ENCODE results near the gene FLT3.

FLT3 gene

DNA sequence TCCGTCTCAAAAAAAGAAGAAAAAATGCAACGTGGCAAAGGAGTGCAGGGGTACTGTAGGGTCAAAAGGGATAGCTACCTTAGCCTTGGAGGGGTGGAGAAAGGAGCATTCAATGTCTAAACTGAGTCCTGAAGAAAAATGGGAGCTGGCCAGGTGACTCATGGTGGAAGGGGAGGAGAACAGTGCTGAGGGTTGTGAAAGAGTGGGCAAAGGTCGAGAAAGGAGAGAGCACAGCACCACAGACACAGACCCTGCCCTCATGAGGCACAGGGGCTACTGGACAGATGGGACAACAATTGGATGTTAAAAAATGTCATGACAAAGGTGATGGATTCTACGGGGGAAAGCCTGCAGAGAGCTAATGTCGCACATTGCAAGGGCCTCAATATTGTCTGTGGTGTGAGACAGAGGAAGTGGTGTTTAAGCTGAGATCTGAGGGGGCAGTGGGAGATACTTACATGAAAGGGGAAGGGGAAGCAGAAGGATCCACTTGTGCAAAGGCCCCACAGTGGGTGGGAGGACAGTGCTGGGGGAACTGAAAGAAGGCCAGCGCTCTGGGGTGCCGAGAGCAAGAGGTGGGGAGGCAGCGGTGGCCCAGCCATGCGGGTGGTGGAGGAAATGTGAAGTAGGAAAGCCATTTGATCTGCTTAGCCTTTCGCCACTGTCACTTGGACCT, 69.0 kb downstream of the FLT3 start:
- no peak for DNase-seq (ENCODE audit: low read depth)
- TF ChIP-seq, protein P1, sequence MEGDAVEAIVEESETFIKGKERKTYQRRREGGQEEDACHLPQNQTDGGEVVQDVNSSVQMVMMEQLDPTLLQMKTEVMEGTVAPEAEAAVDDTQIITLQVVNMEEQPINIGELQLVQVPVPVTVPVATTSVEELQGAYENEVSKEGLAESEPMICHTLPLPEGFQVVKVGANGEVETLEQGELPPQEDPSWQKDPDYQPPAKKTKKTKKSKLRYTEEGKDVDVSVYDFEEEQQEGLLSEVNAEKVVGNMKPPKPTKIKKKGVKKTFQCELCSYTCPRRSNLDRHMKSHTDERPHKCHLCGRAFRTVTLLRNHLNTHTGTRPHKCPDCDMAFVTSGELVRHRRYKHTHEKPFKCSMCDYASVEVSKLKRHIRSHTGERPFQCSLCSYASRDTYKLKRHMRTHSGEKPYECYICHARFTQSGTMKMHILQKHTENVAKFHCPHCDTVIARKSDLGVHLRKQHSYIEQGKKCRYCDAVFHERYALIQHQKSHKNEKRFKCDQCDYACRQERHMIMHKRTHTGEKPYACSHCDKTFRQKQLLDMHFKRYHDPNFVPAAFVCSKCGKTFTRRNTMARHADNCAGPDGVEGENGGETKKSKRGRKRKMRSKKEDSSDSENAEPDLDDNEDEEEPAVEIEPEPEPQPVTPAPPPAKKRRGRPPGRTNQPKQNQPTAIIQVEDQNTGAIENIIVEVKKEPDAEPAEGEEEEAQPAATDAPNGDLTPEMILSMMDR (IDR thresholded peaks at IDR 0.05; ENCODE audit: low read depth, low read length, missing control alignments), result no peak
- in situ Hi-C loops (cut with HindIII; ENCODE audit: low sequenced_read_pairs), result no loop called here
- H3K4me3 ChIP-seq (ENCODE audit: low read depth, low read length), result no peak overlapping the region

DNA sequence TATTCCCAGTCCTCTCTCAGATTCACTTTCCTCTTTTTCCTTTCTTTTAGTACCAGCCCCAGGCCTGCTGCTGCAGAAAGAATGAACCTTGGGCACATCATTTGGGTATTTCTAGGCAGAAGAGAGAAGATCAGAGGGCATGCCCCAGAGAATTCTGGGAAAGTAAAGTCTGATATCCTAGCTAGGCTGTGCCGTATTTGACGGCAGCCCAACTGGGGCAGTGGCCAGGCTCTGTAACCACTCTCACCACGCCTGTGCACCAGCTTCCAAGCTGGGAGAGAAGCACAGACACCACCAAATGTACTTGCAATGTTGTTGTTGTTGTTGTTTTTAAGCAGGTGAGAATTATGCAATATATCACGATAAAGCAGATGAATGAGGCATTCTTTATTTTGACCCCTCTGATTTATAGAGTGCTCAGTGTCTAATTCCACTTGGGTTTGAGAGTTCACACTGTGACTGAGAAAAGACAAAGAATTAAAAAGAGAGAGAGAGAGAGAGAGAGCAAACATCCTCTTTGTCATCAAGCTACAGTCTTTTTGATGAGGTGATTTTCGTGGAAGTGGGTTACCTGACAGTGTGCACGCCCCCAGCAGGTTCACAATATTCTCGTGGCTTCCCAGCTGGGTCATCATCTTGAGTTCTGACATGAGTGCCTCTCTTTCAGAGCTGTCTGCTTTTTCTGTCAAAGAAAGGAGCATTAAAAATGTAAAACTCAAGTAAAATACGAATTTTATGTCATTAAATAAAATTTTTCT, 72.6 kb downstream of the FLT3 start:
- H3K4me3 ChIP-seq (ENCODE audit: low read depth, low read length), result no peak overlapping the region
- TF ChIP-seq, protein P1 (IDR thresholded peaks at IDR 0.05; ENCODE audit: low read depth, low read length, missing control alignments), result no peak
- in situ Hi-C loops (cut with HindIII; ENCODE audit: low sequenced_read_pairs), result no loop called here
- no peak for DNase-seq (ENCODE audit: low read depth)

DNA sequence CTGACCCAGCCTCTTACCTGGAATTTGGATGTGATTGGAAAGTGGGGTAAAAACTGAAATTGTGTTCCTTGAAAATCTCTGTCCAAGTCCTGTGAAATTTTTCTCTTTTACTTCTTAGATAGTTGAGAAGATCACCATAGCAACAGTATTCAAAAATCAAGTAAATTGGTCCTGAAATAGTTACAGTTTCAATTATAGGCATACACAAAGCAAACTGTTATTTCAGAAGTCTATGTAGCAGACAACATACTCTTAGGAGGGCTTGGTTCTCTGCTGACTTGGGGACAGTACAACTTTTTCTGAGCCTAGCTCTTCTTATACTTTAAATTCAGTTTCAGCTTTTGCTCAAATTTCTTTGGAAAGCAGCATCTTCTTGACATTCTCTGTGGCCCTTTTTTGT, 73.3 kb downstream of the FLT3 start:
- in situ Hi-C loops (cut with HindIII; ENCODE audit: low sequenced_read_pairs), result no loop called here

DNA sequence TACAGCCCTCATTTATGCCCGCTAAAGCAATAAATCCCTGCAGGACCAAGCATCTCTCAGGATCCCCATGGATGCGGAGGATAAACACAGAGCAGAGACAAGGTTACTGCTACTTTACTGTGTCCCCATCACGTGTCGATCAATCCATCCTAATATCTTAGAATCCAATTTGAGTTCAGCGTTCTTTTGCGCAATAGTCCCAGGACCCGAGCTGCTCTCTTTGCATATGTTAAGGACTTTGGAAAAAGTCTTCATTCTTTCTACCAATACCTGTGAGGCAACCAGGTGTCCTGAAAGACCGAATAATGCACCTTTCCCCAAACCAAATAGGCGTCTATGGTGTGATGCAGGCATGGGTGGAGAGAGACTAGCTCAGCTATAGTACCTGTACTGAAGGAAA, 73.9 kb downstream of the FLT3 start:
- DNase-seq (ENCODE audit: low read depth), result no peak
- in situ Hi-C loops (cut with HindIII; ENCODE audit: low sequenced_read_pairs), result no loop called here
- no peak overlapping the region for H3K4me3 ChIP-seq (ENCODE audit: low read depth, low read length)
- TF ChIP-seq, protein P1 (IDR thresholded peaks at IDR 0.05; ENCODE audit: low read depth, low read length, missing control alignments), result no peak

More for the DNA sequence above, 73.3 kb downstream of the FLT3 start:
- DNase-seq (ENCODE audit: low read depth), result no peak
- no peak overlapping the region for H3K4me3 ChIP-seq (ENCODE audit: low read depth, low read length)
- TF ChIP-seq, protein P1 (IDR thresholded peaks at IDR 0.05; ENCODE audit: low read depth, low read length, missing control alignments), result no peak

DNA sequence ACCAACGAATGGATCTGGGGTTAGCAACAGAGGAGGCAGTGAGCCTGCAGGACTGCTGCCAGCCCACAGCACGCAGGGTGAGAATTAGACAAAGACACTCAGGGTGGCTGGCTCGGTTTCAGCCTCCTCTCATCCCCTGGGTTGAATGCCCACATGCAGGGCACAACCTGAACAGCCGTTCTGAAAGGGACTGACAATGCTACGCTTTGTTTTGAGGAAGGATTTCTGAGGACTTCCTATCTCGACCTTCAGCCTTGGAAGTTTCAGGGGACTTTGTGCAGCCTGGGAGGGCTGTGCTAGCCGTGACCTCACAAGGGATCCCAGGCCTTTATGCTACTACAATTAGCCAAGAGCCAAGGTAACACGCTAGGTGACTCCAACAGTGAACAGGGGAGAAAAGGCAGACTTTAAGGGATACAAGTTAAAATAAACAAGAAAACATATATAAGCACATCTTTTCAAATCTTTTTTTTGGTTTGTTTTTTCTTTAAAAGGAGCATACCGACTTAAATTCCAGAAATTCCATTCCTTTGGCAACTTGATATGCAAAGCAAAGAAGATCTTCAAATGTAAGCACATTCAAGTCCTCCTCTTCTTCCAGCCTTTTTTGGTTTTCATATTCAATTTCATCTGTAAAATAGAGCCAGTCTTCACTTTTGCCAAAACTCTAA, 77.4 kb downstream of the FLT3 start:
- TF ChIP-seq, protein P1 (IDR thresholded peaks at IDR 0.05; ENCODE audit: low read depth, low read length, missing control alignments), result no peak
- DNase-seq (ENCODE audit: low read depth), result no peak
- in situ Hi-C loops (cut with HindIII; ENCODE audit: low sequenced_read_pairs), result no loop called here
- no peak overlapping the region for H3K4me3 ChIP-seq (ENCODE audit: low read depth, low read length)

DNA sequence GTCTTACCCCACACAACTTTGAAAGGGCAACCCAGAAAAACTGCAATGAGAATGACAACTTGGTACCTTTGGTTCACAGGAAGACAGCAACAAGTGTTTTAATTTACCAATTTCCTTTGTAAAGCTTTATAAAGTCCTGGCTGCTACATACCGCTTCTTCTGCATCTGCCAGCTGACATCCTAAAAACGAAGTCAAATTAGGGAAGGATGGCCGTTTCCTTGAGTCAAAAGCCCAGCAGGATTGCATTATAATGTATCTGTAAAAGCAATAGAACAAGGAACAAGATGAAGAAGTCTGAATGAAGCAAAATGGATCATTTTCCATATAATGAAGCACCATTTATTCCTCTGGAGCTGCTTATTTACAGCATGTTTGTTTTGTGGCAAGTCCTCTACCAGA, 86.1 kb downstream of the FLT3 start:
- in situ Hi-C loops (cut with HindIII; ENCODE audit: low sequenced_read_pairs), result no loop called here
- no peak for DNase-seq (ENCODE audit: low read depth)
- H3K4me3 ChIP-seq (ENCODE audit: low read depth, low read length), result no peak overlapping the region
- TF ChIP-seq, protein P1 (IDR thresholded peaks at IDR 0.05; ENCODE audit: low read depth, low read length, missing control alignments), result no peak

Measured in astrocyte of the cerebellum (primary cell).